ENCODE data around the gene NBPF12. TPM values are rescaled to one million over a fixed set of nuclear protein-coding genes. Genes with fewer than 3 reads are reported as not detected.
"Not testable (repeated sequence)": the region's sequence is repeated elsewhere in the genome, so short reads cannot be mapped to it uniquely, and the experiment has no call there.

NBPF12 gene
- total RNA-seq: 1 to 10 TPM; 2.3 to 6.3 (median 3.5) TPM
- polyA plus RNA-seq: 1 to 10 TPM; 1.8 to 5.1 TPM
- long read RNA-seq, donor 1, partial matches to known transcripts: 1 of 3 reads
- long read RNA-seq, donor 1, other reads (novel, unspliced or antisense): 2 of 3 reads
- long read RNA-seq, donor 2, partial matches to known transcripts: 1 of 5 reads
- long read RNA-seq, donor 2, other reads (novel, unspliced or antisense): 4 of 5 reads
- long read RNA-seq, donor 3, partial matches to known transcripts: 3 of 10 reads
- long read RNA-seq, donor 3, other reads (novel, unspliced or antisense): 7 of 10 reads

- H3K9me3 ChIP-seq; H3K36me3 ChIP-seq; H3K27me3 ChIP-seq; intact Hi-C loops (cut with DNase I): not testable (repeated sequence)
- Histone ChIP-seq H3K4me3 (peak within 1 kb of the TSS; percentile 50 to 98 (median 77)), H3K4me1 (peaks cover 0 to 13% (median 3%) of the 10 kb centered on the region in 9 donors), H3K27ac (peak within 1 kb of the TSS; percentile 31 to 93 (median 85))
- ATAC-seq (peak; percentile 97 to 100 (median 99)), DNase-seq (peak; percentile 84 to 86)
- 0% methylated on average over 51 to 55 of the region's 61 CpGs for WGBS, 2 donors
Measured at GRCh38 chr1:146938242-146938902, at the start of gene NBPF12. Gene NBPF12, plus strand, starts transcription at chr1:146938324. Its CDS starts 21,820 bp downstream, at chr1:146960144.

GRCh38 chr1:146891355-146891754 is 46.8 kb upstream of the NBPF12 start:
- ATAC-seq: peak in 1 of 8 donors; percentile 16
- H3K36me3 ChIP-seq; H3K27ac ChIP-seq; H3K4me1 ChIP-seq; DNase-seq; H3K27me3 ChIP-seq; H3K4me3 ChIP-seq; intact Hi-C loops (cut with DNase I): not testable (repeated sequence)
- H3K9me3 ChIP-seq: peaks cover 0 to 19% (median 4%) of the 10 kb centered on the region in 11 donors
- 63 to 75% methylated on average over 1 to 2 of the region's 4 CpGs for WGBS, 2 donors

GRCh38 chr1:146892331-146892730 is 45.8 kb upstream of the NBPF12 start:
- H3K27ac ChIP-seq; H3K4me1 ChIP-seq; H3K27me3 ChIP-seq; H3K36me3 ChIP-seq; ATAC-seq; intact Hi-C loops (cut with DNase I); DNase-seq; H3K4me3 ChIP-seq: not testable (repeated sequence)
- peaks cover 0 to 19% (median 4%) of the 10 kb centered on the region in 11 donors for H3K9me3 ChIP-seq
- 83 to 90% methylated on average over 2 of the region's 3 CpGs for WGBS, 2 donors

GRCh38 chr1:146907565-146908261 is 30.4 kb upstream of the NBPF12 start:
- H3K36me3 ChIP-seq; H3K27ac ChIP-seq; H3K4me1 ChIP-seq; H3K9me3 ChIP-seq; H3K27me3 ChIP-seq; intact Hi-C loops (cut with DNase I); H3K4me3 ChIP-seq; DNase-seq; ATAC-seq: not testable (repeated sequence)
- WGBS, 2 donors: 27 to 34% methylated on average over 4 to 6 of the region's 8 CpGs

- WGBS, 2 donors: 53 to 56% methylated on average over 3 of the region's 3 CpGs
- H3K27me3 ChIP-seq; H3K27ac ChIP-seq; H3K9me3 ChIP-seq; DNase-seq; ATAC-seq; intact Hi-C loops (cut with DNase I); H3K4me3 ChIP-seq; H3K36me3 ChIP-seq; H3K4me1 ChIP-seq: not testable (repeated sequence)
Measured at GRCh38 chr1:146912975-146913374, 25.1 kb upstream of the NBPF12 start.

GRCh38 chr1:146920811-146921210 is 17.3 kb upstream of the NBPF12 start:
- H3K36me3 ChIP-seq; H3K27ac ChIP-seq; H3K4me3 ChIP-seq; intact Hi-C loops (cut with DNase I); DNase-seq; H3K27me3 ChIP-seq; ATAC-seq; H3K4me1 ChIP-seq; H3K9me3 ChIP-seq: not testable (repeated sequence)

GRCh38 chr1:146922614-146923013 is 15.5 kb upstream of the NBPF12 start:
- H3K4me1 ChIP-seq; H3K36me3 ChIP-seq; H3K9me3 ChIP-seq; ATAC-seq; H3K27me3 ChIP-seq; intact Hi-C loops (cut with DNase I); H3K27ac ChIP-seq; DNase-seq; H3K4me3 ChIP-seq: not testable (repeated sequence)
- WGBS, 2 donors: 76 to 79% methylated on average over 1 of the region's 1 CpG

GRCh38 chr1:146924106-146924505 is 14.0 kb upstream of the NBPF12 start:
- H3K36me3 ChIP-seq; H3K4me1 ChIP-seq; H3K27me3 ChIP-seq; ATAC-seq; H3K9me3 ChIP-seq; H3K4me3 ChIP-seq; DNase-seq; intact Hi-C loops (cut with DNase I); H3K27ac ChIP-seq: not testable (repeated sequence)
- WGBS, 2 donors: 59 to 61% methylated on average over 2 of the region's 2 CpGs

GRCh38 chr1:146926413-146926812 is 11.7 kb upstream of the NBPF12 start:
- intact Hi-C loops (cut with DNase I); H3K4me1 ChIP-seq; DNase-seq: not testable (repeated sequence)

GRCh38 chr1:146930225-146930624 is 7.9 kb upstream of the NBPF12 start:
- DNase-seq; ATAC-seq; intact Hi-C loops (cut with DNase I); H3K4me1 ChIP-seq; H3K9me3 ChIP-seq; H3K36me3 ChIP-seq; H3K27ac ChIP-seq; H3K4me3 ChIP-seq; H3K27me3 ChIP-seq: not testable (repeated sequence)
- WGBS, 2 donors: 95 to 100% methylated on average over 1 of the region's 1 CpG

More at GRCh38 chr1:146926413-146926812, 11.7 kb upstream of the NBPF12 start:
- H3K27ac ChIP-seq, H3K36me3 ChIP-seq, ATAC-seq, H3K4me3 ChIP-seq, H3K27me3 ChIP-seq, H3K9me3 ChIP-seq: not testable (repeated sequence)
- WGBS, 2 donors: 89 to 92% methylated on average over 2 of the region's 2 CpGs

Data from heart right ventricle (tissue), 16 donors.